ENCODE data around the gene ROR2.

The ROR2 gene

DNA sequence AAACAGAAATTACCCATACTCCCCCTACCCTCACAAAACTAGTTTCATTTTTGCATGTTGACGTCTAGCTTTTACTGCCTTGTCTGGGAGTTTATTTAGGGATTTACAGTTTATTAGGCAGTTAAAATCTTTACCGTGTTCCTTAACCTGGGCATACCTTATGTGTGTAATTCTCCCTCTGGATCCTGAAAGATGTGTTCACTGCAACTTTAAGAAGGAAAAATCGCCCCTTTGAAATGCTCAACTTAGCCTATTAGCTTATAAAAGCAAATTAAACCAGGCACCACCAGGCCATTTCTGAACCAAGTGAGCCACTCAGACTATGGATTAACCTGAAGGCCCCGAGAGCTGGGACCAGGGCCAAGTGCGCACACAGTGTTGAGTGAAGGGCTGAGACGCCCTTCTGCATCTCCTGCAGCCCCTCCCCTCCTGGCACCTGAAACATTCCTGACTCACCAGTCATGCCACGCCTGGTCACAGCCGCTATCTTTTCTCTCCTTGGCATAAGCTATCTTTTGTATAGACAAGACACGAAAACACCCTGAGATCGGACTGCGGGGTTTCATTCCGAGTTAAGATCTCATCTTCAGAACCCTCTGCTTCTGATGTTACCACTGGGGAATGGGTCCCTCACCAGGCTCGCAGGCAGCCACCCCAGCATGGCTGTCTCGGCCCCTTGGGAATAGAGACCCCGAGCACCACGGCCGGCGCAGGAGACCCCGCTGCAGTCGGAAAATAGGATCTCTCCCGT lies 111.9 kb downstream of the ROR2 start:
- no peak for DNase-seq

DNA sequence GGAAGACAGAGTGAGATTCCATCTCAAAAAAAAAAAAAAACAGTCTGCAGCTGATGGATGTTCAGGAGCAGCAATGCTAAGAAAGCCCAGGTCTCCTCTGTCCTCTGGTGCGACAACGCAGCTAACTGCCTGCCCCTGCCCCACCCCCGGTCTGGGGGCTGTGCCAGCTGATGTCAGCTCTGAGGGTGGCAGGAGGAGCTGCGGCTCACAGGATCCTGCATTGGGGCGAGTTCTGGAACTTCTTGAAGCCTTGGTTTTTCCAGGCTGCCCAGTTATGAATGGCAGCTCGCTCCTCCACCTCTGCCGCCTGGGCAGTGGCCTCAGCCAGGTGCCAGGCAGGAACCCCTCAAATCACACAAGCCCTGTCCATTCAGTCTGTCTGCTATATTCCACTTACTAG lies 113.5 kb downstream of the ROR2 start:
- no peak for DNase-seq

DNA sequence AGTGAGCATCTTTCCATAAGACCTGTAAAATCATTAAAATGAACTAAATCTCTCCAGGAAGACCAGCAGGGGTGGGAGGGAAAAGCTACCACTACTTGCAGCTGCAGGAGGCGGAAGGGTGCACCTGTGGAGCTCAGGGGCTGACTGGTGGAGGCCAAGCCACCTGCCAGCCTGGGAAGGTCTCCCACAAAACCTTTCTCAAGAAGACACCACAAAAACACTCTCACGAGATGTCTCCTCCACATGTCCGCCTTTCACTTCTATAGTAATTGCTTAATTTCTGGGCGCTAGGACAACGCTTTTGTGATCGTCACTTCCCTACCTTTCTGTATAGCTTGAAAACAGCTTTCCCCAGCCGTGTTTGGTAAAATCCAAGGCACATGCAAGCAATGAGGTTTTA lies 114.4 kb downstream of the ROR2 start:
- DNase-seq, result no peak

DNA sequence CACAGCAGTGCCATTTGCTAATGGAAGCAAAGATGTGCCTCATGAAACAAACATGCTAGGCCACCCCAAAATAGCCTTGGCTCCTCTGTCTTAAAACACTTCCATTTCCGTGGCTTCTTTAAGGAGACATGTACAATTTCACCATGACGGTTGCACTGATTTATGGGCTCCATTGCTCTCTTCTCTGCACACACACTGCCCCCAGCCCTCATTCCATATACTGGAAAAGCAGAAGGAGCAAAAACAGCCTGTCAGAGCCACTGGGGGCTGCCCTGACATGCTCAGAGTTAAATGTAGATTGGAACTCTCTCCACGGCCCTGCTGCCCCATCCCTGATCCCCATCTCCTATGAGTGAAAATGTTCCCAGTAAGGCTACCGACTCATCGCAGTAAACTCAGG lies 114.8 kb downstream of the ROR2 start:
- DNase-seq, result no peak

DNA sequence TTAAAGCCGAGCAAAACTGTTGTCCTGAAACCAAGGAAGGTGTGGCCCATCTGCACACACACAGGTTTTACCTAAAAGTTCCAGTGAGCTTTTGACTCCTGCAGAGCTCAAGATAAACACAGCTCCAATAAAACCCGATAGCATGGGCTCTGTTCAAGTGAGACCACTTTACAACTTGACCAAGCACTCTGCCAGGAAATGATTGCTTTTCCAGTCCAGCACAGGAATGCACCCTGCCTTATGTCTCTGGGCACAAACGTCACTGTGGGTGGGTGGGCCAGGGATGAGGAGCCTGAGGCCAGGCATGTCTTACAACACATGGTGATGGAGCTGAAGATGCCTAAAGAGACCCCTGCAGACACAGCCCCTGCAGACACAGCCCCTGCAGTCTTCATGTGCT lies 115.3 kb downstream of the ROR2 start:
- DNase-seq, result no peak

DNA sequence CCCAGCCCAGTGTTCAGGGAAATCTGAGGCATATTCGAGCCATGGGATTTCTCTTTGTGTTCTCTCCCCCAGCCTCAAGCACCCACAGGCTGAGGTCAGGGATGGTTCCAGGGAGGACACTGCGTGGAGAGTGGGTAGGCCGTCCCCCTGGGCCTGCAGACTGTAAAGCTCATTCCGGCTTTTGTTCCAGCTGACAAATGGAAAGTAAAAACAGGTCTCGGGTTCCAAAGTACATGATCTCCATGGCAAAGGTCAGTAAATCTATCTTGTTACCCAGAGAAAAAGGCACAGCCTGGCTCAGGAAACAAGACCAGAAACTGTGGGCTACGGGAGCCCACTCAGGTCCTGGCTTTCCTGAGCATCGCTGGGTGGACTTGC lies 116.2 kb downstream of the ROR2 start:
- no peak for DNase-seq

DNA sequence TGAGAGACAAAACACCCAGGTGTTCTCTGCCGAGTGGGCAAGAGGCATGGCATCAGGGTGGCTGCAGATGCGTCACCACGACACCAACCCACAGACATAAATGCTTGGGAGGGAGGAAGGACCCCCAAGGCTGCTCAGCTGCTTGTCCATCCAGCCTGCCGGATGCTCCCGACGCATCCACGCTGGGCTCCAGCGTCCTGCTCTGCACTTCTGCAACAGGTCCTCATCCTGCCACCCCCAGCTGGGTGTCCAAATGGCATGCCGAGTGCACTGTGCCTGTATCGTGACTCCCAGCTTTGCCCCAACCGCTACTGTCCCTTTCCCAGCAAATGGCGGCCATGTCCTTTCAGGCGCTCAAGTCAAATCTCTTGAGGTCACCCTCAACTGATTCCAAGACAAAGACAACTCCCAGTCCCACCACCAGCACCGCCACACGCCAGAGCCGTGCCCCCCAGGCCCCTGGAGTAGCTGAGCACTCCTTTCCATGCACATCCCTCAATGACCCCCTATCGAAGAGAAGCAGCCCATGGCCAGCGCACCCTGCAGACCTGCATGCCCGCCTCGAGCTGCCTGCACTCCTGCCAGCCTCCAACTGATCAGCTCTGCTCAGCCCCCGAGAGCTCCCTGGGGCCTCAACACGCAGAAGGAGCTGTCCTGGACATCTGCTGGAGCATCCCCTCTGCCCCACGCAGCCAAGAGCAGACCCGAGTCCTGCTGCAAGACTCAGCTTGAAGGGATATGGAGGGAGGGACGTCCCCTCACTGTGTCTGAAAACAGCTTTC lies 116.7 kb downstream of the ROR2 start:
- DNase-seq, result no peak

DNA sequence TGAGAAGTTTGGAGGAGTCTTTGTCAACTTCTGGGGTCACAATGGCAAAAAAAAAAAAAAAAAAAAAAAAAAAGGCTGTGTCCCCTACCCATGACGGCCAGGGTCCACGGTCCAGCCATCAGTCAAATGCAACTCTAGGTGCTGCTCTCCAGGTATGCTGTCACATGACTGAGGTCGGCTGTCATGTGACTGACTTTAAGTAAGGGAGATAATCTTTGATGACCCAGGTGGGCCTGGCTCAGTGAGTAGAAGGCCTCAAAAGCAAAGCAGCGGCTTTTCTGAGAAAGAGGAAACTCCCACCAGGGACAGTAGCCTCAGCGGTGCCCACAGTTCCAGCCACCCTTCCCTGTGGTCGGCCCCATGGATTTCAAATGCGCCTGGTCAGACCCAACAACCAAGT lies 117.7 kb downstream of the ROR2 start:
- no peak for DNase-seq

DNA sequence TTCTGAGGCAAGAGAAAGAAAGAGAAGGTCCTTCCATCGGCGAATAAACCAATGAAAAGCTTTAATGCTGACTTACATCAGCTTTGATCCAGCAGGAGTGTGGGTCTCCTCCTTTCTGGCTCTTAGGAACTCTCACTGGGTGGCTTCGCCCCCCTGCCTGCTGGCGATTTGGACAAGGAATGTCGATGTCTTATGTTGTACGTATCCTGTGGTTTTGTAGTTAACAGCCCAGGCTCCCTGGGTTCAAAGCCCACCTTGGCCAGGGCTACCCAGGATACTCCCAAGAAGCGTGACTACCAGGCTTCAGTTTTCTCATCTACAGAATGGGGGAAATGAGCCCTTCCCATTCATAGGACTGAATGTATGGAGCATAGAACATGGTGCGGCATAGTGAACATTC lies 124.2 kb downstream of the ROR2 start:
- no peak for DNase-seq

DNA sequence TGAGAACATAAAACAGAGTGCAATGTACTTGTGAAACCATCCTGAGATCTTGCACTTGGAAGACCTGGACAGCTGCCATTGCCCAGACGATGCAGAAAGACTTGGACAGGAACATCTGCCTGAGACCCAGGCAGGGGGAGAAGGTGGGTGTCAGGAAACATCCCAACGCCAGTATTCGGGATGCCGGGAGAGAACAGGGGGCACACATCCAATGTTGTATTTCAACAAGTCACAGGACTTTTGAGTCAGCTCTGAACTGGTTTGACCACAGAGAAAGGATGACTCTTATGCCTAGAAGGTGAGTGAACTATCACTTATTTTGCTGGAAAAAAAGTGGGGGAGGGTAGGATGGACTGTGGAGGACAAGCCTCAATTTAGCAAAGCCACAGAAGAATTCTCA lies 124.6 kb downstream of the ROR2 start:
- DNase-seq, result no peak

DNA sequence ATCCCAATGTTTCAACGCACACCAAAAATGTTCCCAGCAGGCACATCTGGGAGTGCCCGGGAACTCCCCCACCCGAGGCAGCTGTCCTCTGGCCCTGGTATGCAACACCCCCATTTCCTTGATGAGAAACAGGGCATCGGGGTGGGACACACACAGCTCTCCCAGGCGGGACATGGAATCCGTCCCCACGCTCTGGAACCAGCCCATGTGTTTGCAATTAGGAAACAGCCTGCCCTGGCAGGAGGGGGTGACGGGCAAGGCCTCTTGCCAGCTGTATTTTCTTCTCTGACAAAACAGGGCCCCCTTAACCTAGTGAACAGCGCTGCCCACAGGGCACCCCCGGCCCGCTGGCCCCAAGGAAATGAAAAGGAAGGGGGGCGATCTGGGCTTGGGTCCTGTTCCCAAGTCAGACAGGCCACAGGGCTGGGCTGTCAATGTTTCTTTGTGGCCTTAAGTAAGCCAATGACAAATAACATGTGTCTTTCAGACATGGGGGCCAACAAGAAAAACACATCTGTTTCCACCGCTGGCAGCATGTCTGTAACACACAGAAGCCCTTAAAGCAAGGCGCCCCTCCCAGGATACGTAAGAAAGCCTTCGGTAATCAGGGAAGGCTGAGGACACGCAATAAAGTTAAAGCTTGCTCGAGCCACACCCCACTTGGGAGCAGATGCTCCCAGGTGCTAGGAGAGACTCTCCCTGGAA lies 125.3 kb downstream of the ROR2 start:
- no peak for DNase-seq

DNA sequence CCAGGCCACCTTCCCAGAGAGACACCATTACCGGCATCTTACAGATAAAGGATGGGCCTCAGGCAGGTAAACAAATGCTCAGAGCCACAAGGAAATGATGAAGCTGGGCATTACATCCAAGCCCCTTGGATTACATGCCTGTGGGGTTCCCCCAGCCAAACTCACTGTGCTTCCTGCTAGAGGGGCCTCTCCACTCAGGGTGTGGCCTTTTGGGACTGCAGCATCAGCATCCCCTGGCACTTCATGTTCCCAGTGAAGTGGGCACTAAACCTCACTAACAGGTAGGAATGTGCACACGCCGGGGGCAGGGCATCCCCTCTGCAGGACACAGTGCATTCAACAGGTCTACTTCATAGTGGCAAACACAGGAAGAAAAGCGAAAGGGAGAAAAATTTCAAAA lies 125.9 kb downstream of the ROR2 start:
- DNase-seq, result no peak

DNA sequence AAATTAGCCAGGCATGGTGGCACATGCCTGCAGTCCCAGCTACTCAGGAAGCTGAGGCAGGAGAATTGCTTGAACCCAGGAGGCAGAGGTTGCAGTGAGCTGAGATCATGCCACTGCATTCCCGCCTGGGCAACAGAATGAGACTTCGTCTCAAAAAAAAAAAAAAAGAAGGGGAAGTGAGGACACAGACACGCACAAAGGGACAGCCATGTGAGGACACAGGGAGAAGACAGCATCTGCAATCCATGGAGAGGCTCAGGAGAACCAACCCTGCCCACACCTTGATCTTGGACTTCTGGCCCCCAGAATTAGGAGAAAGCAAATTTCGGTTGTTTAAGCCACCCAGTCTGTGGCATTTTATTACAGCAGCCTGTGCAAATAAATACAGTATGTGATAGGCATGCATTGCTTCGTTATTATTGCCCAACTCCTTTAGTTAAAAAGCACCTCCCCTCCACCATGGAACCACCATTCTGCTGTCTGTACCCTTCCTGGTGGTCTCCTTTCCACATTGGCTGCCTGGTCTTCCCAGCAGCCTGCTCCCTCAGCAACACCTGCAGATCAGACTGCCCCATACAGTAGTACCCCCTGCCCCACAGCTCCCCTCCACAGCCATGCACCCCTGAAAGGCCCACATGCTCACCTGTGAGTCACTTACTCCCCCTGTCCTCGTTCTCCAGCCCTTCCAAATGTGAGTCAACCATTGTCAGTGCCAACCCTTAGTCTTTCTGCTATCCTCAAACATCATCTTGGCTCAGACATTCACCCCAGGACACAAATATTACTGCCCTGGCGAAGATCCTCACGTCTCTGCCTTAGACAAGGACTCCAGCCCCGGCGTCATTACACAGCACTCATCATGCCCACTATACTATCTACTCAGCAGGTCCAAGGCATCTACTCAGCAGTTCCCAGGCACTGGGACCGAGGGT lies 128.8 kb downstream of the ROR2 start:
- DNase-seq, result no peak

DNA sequence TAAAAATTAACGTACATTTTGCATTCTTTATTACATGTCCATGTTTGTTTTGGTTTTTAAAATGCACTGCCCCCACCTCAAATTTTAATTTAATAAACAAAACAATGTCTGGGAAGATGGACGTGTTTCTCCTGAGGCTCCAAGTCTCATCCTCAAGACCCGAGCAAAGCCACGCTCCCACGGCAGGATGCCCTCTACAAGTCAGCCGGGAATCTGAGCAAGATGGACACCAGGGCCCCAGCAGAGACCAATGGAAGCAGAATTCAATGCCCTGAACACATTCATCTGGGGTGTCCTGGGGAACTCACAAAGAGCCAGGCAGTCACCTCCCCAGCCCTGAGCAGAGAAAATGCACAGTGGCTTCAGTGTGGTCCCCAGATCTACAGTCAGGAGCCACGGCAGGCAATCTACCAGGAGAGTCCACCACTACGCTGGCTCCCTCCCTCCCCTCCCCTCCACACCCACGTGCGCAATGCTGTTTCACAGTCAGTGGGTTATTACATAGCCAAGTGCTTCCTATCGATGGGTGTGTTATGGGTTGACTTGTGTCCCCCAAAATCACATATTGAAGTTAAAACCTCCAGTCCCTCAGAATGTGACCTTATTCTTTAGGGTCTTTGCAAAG lies 129.8 kb downstream of the ROR2 start:
- no peak for DNase-seq

DNA sequence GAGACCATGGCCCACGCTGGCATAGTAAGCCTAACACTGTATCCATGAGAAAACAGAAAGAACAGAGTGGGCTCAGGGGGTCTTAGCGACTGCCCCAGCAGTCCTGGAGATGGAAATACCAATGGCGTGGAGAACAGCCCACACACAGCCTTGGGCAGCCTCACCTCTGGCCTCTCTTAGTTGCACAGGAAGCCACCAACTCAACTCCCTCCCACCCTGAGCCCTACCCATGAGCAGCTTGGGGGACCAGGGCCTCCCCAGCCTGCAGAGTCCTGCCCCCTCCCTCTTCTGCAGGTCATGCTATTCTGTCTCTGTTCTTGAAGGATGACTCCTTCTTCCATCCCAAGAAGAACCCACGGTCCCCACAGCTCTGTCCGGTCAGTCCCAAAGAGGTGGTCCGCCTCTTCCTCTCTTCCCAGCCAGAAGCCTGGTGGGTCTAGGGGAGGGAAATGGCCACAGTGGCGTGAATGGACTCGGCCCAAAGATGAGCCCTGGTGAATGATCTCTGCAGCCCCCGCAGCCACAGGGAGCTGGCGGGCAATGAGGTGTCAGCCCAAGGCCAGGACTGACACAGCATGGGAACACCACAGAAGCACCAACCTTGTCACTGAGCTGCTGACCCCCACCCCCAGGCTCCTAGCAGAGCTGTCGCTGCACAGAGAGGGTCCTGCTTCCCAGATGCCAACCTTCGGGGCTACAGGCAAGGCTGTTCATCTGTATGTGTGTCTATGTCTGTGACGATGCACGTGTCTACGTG lies 131.2 kb downstream of the ROR2 start:
- no peak for DNase-seq

DNA sequence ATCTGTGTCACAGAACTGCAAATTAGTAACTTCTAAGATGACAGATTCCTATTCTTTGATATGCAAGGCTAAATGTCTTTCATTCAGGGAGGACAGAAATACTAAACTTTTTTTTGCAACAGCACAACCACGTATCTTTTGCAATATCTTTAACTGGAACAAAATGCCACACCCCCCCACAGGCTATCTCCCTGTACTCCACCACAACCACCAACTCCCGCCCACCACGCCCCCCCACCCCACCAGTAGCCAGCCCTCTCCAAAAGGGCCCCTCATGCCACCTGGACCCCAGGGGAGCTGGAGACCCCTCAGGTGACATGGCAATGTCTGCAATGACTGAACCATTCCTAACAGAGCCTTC lies 131.8 kb downstream of the ROR2 start:
- DNase-seq, result no peak

DNA sequence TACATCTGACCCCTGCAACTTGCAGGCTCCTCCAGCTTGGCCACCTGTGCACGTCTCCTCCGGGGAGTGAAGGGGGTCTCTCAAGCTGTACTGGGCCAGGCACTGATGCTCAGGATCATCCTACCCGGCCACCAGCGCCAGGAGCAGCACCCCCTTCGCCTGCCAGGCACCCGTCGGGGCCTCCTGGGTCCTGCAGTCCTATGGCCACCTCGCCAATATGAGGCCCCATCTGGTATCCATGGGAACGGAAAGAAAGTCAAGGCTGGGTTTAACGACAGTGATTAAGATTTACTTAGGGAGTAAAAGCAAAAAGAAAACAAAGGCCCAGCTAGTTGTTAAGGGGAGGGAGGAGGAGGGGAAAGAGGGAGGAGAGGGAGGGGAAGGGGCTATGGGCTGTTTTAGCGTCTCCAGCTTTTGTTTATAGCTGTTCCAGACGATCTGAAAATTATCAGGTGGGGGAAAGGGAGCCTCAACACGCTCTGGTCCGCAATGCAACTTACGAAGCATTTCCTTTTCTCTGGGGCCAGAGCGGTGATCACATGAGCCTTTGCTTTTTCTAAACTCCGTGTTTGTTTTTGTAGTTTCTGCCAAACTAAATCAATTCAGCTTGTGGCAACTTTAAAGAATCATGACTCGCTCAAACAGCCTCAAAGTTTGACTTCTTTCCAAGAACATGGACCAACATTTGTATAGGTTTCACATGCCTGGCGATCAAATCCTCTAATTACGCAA lies 132.4 kb downstream of the ROR2 start:
- DNase-seq, result no peak

DNA sequence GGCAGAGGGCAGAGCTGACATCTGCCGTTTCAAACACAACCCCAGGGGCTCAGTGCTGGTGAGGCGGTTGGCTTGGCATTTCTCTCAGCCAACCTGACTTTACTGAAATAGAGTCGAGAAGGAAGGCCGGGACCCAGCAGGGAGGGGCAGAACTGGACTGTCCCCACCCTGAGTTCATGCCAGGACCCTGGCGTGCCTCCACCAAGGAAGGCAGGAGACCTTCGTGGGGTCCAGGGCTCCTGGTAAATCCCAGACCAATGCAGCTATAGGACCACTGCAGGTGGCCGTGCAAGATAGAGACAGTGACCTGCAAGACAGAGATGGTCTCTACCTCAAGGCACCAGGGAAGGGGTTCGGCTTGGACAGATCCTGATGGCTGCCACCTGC lies 132.9 kb downstream of the ROR2 start:
- no peak for DNase-seq

DNA sequence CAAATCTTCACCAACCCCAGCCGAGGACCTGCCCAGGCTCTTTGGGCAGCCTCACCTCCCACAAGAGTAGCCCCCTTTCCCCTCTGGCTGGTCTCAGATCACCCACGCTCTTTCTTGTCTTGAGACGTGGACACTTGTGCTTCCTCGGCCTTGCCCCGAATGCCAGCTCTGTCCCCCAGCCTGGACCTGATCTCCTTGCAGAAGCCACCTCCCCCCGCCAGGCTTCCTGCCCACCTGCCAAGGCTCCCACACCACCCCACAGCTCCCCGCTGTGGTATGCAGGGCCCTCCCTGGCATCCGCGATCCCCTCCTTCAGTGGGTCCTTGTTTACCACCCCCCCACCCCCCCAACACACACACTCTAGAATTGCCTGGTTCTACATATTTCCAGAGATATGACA lies 133.7 kb downstream of the ROR2 start:
- no peak for DNase-seq

DNA sequence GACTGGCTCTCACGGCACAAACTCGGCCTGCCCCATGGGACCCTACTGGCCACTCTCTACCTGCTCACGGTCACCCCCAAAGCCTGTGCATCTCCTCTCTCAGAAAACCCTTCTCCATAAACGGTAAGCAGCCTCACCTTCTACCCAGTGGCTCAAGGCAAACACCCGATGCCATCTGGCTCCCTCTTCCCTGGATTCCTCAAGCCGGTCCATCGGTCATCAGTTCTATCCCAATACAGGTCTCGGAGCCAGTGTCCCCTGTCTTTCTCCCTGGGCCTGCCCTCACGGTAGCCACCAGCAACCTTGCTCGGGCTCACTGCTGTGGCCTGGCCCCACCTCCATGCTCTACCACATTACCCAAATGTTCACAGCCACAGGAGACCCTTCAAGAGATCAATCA lies 134.1 kb downstream of the ROR2 start:
- DNase-seq, result no peak

DNA sequence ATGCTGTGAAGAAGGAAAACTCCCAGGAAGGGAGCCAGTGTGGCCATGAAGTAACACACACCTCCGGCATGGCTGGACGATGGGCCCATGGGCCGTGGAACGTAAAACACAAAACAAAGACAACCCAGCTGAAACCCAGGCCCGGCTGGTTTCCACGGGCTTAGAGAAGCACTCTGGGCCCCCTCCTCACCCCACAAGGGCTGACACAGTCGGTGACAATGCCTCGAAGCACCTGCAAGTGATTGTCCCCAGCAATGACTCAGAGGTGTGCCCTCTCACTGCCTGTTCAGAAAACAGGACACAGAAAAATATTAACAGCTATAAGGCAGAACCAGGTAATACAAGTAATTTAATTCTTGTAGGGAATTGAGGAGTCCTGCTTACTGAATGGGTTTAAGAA lies 135.3 kb downstream of the ROR2 start:
- no peak for DNase-seq

Data from inflammatory macrophage treated with lipopolysaccharide for 4 hours (primary cell).